NCI-H1105 (cell line): ENCODE results near the gene FGFR2.

Experiments used
- DNase-seq: peaks from one replicate; lab custom pipeline; 2025; lab: John Stamatoyannopoulos, UW

Gene FGFR2

GRCh38 chr10:121493521-121493920, 104.7 kb downstream of the FGFR2 start:
- DNase-seq: no peak

GRCh38 chr10:121490871-121491519, 107.2 kb downstream of the FGFR2 start:
- no peak for DNase-seq

- no peak for DNase-seq
Observed at GRCh38 chr10:121485436-121486139, 112.7 kb downstream of the FGFR2 start.

GRCh38 chr10:121484816-121485215, 113.4 kb downstream of the FGFR2 start:
- no peak for DNase-seq

GRCh38 chr10:121484401-121484800, 113.8 kb downstream of the FGFR2 start:
- no peak for DNase-seq

GRCh38 chr10:121481180-121481579, 117.1 kb downstream of the FGFR2 start:
- DNase-seq: no peak

GRCh38 chr10:121478556-121478955, 119.7 kb downstream of the FGFR2 start:
- DNase-seq: no peak

- DNase-seq: no peak
Observed at GRCh38 chr10:121469797-121470606, 128.2 kb downstream of the FGFR2 start.

- DNase-seq: no peak
Observed at GRCh38 chr10:121468726-121469125, 129.5 kb downstream of the FGFR2 start.

GRCh38 chr10:121466424-121466823, 131.8 kb downstream of the FGFR2 start:
- no peak for DNase-seq

GRCh38 chr10:121465215-121465614, 133.0 kb downstream of the FGFR2 start:
- DNase-seq: no peak

GRCh38 chr10:121464517-121464916, 133.7 kb downstream of the FGFR2 start:
- no peak for DNase-seq

- DNase-seq: no peak
Observed at GRCh38 chr10:121462955-121463354, 135.3 kb downstream of the FGFR2 start.

- DNase-seq: no peak
Observed at GRCh38 chr10:121462281-121462680, 136.0 kb downstream of the FGFR2 start.

GRCh38 chr10:121461307-121461706, 136.9 kb downstream of the FGFR2 start:
- DNase-seq: no peak

- DNase-seq: no peak
Observed at GRCh38 chr10:121460733-121461132, 137.5 kb downstream of the FGFR2 start.

- no peak for DNase-seq
Observed at GRCh38 chr10:121459622-121460453, 138.4 kb downstream of the FGFR2 start.

GRCh38 chr10:121459279-121459621, 139.0 kb downstream of the FGFR2 start:
- DNase-seq: no peak

- no peak for DNase-seq
Observed at GRCh38 chr10:121457729-121458128, 140.5 kb downstream of the FGFR2 start.

GRCh38 chr10:121455377-121455776, 142.9 kb downstream of the FGFR2 start:
- DNase-seq: no peak

- no peak for DNase-seq
Observed at GRCh38 chr10:121454781-121455180, 143.5 kb downstream of the FGFR2 start.

GRCh38 chr10:121453160-121453559, 145.1 kb downstream of the FGFR2 start:
- DNase-seq: no peak
